B cell (primary cell): ENCODE measurements around the gene NAPB. TPM values are rescaled to one million over a fixed set of nuclear protein-coding genes. Genes with fewer than 3 reads are reported as not detected.

ENCODE experiments used
- ATAC-seq: fragments of 200-7000 bp; cut with Tn5 transposase; one replicate; pipeline ENCODE4 v1.10.0; 2021; ENCODE audit warnings: low read depth, mild to moderate bottlenecking, moderate number of reproducible peaks, moderate library complexity
- CTCF ChIA-PET: fragments of 350-600 bp; sonication (Branson Sonifier 250); formaldehyde crosslinking; loops from one replicate; lab custom pipeline; 2021; ENCODE audit warnings: antibody characterized with exemption, inconsistent platforms; lab: Charles Lee
- POLR2A ChIA-PET: fragments of 350-600 bp; sonication (Branson Sonifier 250); formaldehyde crosslinking; loops from one replicate; lab custom pipeline; 2021; ENCODE audit warnings: antibody characterized with exemption; lab: Charles Lee
- DNase-seq: peaks from one replicate; pipeline ENCODE4 v3.0.0; 2013
- H2AFZ ChIP-seq: 2 replicates; pipeline ENCODE4 v1.6.1; 2012; ENCODE audit warnings: mild to moderate bottlenecking, low read depth, low read length; ENCODE audit not compliant: insufficient read depth, poor library complexity, severe bottlenecking
- H3K27ac ChIP-seq, 2 donors: 1 replicate in 1 of 2; 2 replicates in 1 of 2; pipeline ENCODE4 v1.5.1; 2012 to 2013; ENCODE audit warnings: low read length in 2 of 2, mild to moderate bottlenecking in 2 of 2, moderate library complexity in 1 of 2
- H3K27me3 ChIP-seq, 4 experiments: fragments of 200-600 bp in 1 of 4; sonication (generic) in 1 of 4; replicated peaks in 1 of 4; 1 replicate in 2 of 4; 2 replicates in 2 of 4; pipeline versions ENCODE4 v1.6.1 to v1.7.0; 2013 to 2016; ENCODE audit warnings: low read length in 3 of 4, mild to moderate bottlenecking in 2 of 4, mixed read lengths in 1 of 4, moderate library complexity in 1 of 4; ENCODE audit not compliant: insufficient read depth in 4 of 4, control insufficient read depth in 3 of 4; ENCODE audit errors: control extremely low read depth in 1 of 4
- H3K36me3 ChIP-seq, 2 experiments: replicated peaks in 1 of 2; 1 replicate in 1 of 2; 2 replicates in 1 of 2; pipeline versions ENCODE4 v1.6.1 to v1.7.1; 2013; ENCODE audit warnings: low read length in 1 of 2; ENCODE audit not compliant: insufficient read depth in 2 of 2, control insufficient read depth in 1 of 2; ENCODE audit errors: control extremely low read depth in 1 of 2, extremely low read depth in 1 of 2
- H3K4me1 ChIP-seq, 2 donors: fragments of 200-600 bp in 1 of 2; sonication (generic) in 1 of 2; 1 replicate in 1 of 2; 2 replicates in 1 of 2; pipeline versions ENCODE4 v1.5.1 to v1.6.1; 2013 to 2017; ENCODE audit warnings: low read length in 2 of 2; ENCODE audit not compliant: control insufficient read depth in 2 of 2, insufficient read depth in 2 of 2
- H3K4me2 ChIP-seq: replicated peaks from 2 replicates; pipeline ENCODE3; 2012; ENCODE audit warnings: mild to moderate bottlenecking, low read depth, low read length; ENCODE audit not compliant: poor library complexity, severe bottlenecking
- H3K4me3 ChIP-seq, 5 experiments: fragments of 200-600 bp in 1 of 5; sonication (generic) in 1 of 5; 1 replicate in 3 of 5; 2 replicates in 2 of 5; pipeline versions ENCODE4 v1.5.1 to v1.7.0; 2011 to 2016; ENCODE audit warnings: low read length in 4 of 5, mild to moderate bottlenecking in 4 of 5, low read depth in 2 of 5, control low read depth in 1 of 5, moderate library complexity in 1 of 5; ENCODE audit not compliant: insufficient read depth in 1 of 5; ENCODE audit errors: control extremely low read depth in 1 of 5, extremely low read depth in 1 of 5
- H3K79me2 ChIP-seq: fragments of 200-600 bp; sonication (generic); one replicate; pipeline ENCODE4 v1.6.0; 2016; ENCODE audit warnings: low read length; ENCODE audit not compliant: control insufficient read depth, insufficient read depth
- H3K9ac ChIP-seq: fragments of 200-600 bp; sonication (generic); 2 replicates; pipeline ENCODE4 v1.6.1; 2017; ENCODE audit warnings: mild to moderate bottlenecking, low read length, moderate library complexity
- H3K9me3 ChIP-seq, 3 donors: one replicate each; pipeline versions ENCODE4 v1.6.1 to v1.7.1; 2013; ENCODE audit warnings: low read length in 2 of 3; ENCODE audit not compliant: control insufficient read depth in 2 of 3, insufficient read depth in 1 of 3; ENCODE audit errors: control extremely low read depth in 1 of 3
- H4K20me1 ChIP-seq: 2 replicates; pipeline ENCODE4 v1.6.0; 2012; ENCODE audit warnings: mild to moderate bottlenecking, low read length; ENCODE audit not compliant: insufficient read depth, control insufficient read depth, poor library complexity, severe bottlenecking
- H3K27ac Mint-ChIP-seq: one replicate; pipeline ENCODE4 v1.8.0; 2021; ENCODE audit warnings: mixed read lengths
- H3K27me3 Mint-ChIP-seq: one replicate; pipeline ENCODE4 v1.8.0; 2021; ENCODE audit warnings: mixed read lengths
- H3K4me1 Mint-ChIP-seq: one replicate; pipeline ENCODE4 v1.8.0; 2021; ENCODE audit warnings: mixed read lengths
- H3K4me3 Mint-ChIP-seq: one replicate; pipeline ENCODE4 v1.8.0; 2021; ENCODE audit warnings: mixed read lengths
- H3K9me3 Mint-ChIP-seq: one replicate; pipeline ENCODE4 v1.8.0; 2022; ENCODE audit warnings: mixed read lengths; ENCODE audit not compliant: insufficient read depth
- CTCF ChIP-seq: fragments of 200-600 bp; IDR thresholded peaks from one replicate; pipeline ENCODE4 v1.8.0; 2022; ENCODE audit warnings: antibody characterized with exemption, mild to moderate bottlenecking
- EZH2 ChIP-seq: IDR thresholded peaks from 2 replicates; pipeline ENCODE4 v1.6.1; 2012; ENCODE audit warnings: borderline replicate concordance, low read depth, mild to moderate bottlenecking, moderate library complexity, low read length; ENCODE audit not compliant: insufficient read depth, poor library complexity, severe bottlenecking
- WGBS: methylation state at CpG from one replicate; pipeline ENCODE4 v1.1.5; 2013; ENCODE audit warnings: missing lambda C conversion rate; ENCODE audit not compliant: insufficient coverage; 5-methylcytosine and 5-hydroxymethylcytosine counted together
- intact Hi-C: fragments of 100-400 bp; cut with micrococcal nuclease; formaldehyde crosslinking; loops from one replicate; pipeline ENCODE4 v1.10.0; 2022
- polyA plus RNA-seq: library from polyadenylated mRNA; depleted of rRNA; stranded (reverse); fragments of >200 nt; gene quantifications from 2 replicates; pipeline ENCODE4 v1.2.3, GENCODE V29; 2012
- total RNA-seq, 2 donors: library from RNA; stranded (reverse); fragments of 120-200 nt in 1 of 2; gene quantifications; 1 replicate in 1 of 2; 2 replicates in 1 of 2; pipeline versions ENCODE4 v1.2.3 to v1.2.4, GENCODE V29; 2013 to 2022

The NAPB gene
- total and polyA plus RNA-seq, 2 donors (not counting 1 experiment from before 2014, with no cell fraction given): 4.1 to 13.0 TPM

DNA sequence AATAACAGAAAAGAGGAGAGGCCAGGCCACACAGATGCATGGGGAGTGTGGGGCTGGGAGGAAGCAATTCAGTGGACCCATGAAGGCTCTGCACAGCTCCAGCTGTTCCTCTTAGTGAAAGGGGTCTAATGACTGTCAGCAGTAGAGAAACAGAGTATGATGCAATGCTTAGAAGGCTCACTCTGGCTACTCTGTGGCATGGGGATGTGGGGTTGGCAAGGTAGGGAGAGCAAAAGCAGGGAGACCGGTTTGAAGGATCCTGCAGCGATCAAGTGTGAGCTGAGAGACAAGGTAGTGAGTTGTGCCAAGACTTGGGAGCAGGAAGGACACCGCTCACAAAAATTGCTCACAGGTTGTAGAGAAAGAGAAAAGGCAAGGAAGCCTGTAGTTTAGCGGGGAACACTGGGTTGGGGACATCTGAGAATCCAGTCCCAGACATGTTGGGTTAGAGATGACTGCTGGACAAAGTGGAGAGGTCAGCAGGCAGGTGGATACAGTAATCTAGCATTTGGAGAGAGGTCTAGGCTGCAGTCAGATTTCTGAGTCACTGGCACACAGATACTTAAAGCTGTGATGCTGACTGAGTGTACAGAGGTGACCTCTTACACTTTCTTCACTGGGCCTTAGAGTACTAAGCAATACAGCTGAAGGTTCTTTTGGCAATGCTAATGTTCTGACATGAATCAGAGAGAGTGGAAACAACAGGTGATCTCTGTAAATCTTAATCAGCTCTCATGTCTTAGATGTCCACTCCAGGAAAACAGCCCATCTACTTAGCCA lies 27.1 kb downstream of the NAPB start:
- Mint-ChIP-seq H3K4me1 (peaks cover 4% of the 10 kb centered on the region), H3K9me3 (no peaks in the 10 kb centered on the region), H3K4me3 (no peak overlapping the region), H3K27me3 (no peaks in the 10 kb centered on the region), H3K27ac (no peak overlapping the region)
- Histone ChIP-seq H3K27me3 (no peaks in the 10 kb centered on the region), H3K9ac (no peak overlapping the region), H4K20me1 (no peaks in the 10 kb centered on the region), H3K9me3 (no peaks in the 10 kb centered on the region), H3K36me3 (peaks cover 0 to 30% of the 10 kb centered on the region in 2 experiments), H3K4me3 (no peak overlapping the region), H3K4me2 (no peak overlapping the region), H3K27ac (no peak overlapping the region), H3K79me2 (no peaks in the 10 kb centered on the region), H3K4me1 (peaks cover 0 to 3% of the 10 kb centered on the region in 2 donors), H2AFZ (no peak overlapping the region)
- POLR2A ChIA-PET: no interaction called here
- ATAC-seq (no peak), DNase-seq (no peak)
- intact Hi-C loops: no loop called here
- CTCF ChIA-PET: no interaction called here
- 98% methylated on average over 4 of the region's 4 CpGs for WGBS
- no peak for TF ChIP-seq EZH2
- TF ChIP-seq CTCF: no peak

DNA sequence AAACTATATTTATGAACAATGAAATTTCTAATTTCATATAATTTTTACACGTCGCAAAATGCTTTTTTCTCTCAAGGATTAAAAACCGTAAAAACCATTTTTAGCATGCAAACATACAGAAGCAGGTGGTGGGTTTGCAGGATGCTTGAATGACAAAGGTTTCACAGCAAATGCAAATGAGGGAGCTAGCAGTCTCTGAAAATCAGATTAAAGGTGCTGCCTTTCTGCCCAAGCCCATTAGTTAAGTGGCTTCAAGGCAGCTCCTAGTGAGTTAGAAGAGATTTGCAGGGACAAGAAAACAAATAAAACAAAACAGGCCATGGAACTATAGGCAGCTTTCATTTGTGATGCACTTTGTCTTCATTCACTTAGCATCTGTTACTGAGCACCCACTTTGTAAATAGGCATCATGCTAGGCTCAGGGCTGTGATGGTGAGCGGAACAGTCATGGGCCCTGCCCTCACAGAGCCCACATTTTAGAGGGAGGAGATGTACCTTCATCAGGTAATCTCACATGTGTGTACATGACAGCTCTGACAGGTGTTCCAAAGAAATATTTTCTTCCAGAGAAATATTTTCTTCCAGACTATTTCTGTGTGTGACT lies 29.5 kb downstream of the NAPB start:
- Histone ChIP-seq H3K79me2 (no peaks in the 10 kb centered on the region), H3K36me3 (peaks cover 0 to 31% of the 10 kb centered on the region in 2 experiments), H3K4me3 (no peak overlapping the region), H3K9me3 (no peaks in the 10 kb centered on the region), H2AFZ (no peak overlapping the region), H3K4me1 (peaks cover 0 to 3% of the 10 kb centered on the region in 2 donors), H3K9ac (no peak overlapping the region), H4K20me1 (no peaks in the 10 kb centered on the region), H3K4me2 (no peak overlapping the region), H3K27ac (no peak overlapping the region), H3K27me3 (no peaks in the 10 kb centered on the region)
- ChIA-PET CTCF (interaction anchor here (0.9 to 2.2 kb wide), 3 partner anchors 9 to 42 kb away, joined by 3 to 9 read pairs (median 3); no protein-coding TSS in a partner anchor), POLR2A (no interaction called here)
- DNase-seq: no peak
- Mint-ChIP-seq H3K27me3 (no peaks in the 10 kb centered on the region), H3K9me3 (no peaks in the 10 kb centered on the region), H3K27ac (no peak overlapping the region), H3K4me3 (no peak overlapping the region), H3K4me1 (peaks cover 4% of the 10 kb centered on the region)
- ATAC-seq: no peak
- no peak for TF ChIP-seq EZH2
- TF ChIP-seq CTCF: no peak
- intact Hi-C loops: no loop called here
- no CpG with 5 or more reads among the region's 4 CpGs for WGBS
